ENCODE results near the gene NPPB.

Gene NPPB

GRCh38 chr1:11831945-11832725, 26.6 kb downstream of the NPPB start:
- no peak for DNase-seq

- DNase-seq = no peak
Measured at GRCh38 chr1:11828511-11828910, 30.2 kb downstream of the NPPB start.

GRCh38 chr1:11826946-11827345, 31.8 kb downstream of the NPPB start:
- DNase-seq = no peak

- no peak for DNase-seq
Measured at GRCh38 chr1:11825131-11825530, 33.6 kb downstream of the NPPB start.

- no peak for DNase-seq
Measured at GRCh38 chr1:11823366-11824137, 35.2 kb downstream of the NPPB start.

GRCh38 chr1:11822091-11822490, 36.7 kb downstream of the NPPB start:
- DNase-seq = no peak

- DNase-seq = no peak
Measured at GRCh38 chr1:11817192-11817591, 41.6 kb downstream of the NPPB start.

GRCh38 chr1:11813021-11813420, 45.7 kb downstream of the NPPB start:
- no peak for DNase-seq

All from cerebellar nuclear complex (tissue), 1 donor.